HepG2 (cell line): ENCODE data around the gene FAM174B. TPM values are rescaled to one million over a fixed set of nuclear protein-coding genes. Genes with fewer than 3 reads are reported as not detected.

Source experiments
- ATAC-seq: fragments of 200-7000 bp; cut with Tn5 transposase; 3 replicates; pipeline ENCODE4 v1.9.1; 2020; ENCODE audit warnings: mild to moderate bottlenecking, moderate library complexity
- BruUV-seq: library from RNA; stranded (reverse); fragments of 400-500 nt; replicated peaks from 2 replicates; lab custom pipeline; 2021; lab: Mats Ljungman, UMichigan
- CTCF ChIA-PET: fragments of 300-600 bp; formaldehyde crosslinking; extraction: SDS; loops from one replicate; lab custom pipeline; 2021; ENCODE audit warnings: low total read pairs, inconsistent platforms, low intra/inter-chr PET ratio; lab: Yijun Ruan, JAX
- POLR2A ChIA-PET: fragments of 350-600 bp; sonication (Branson Sonifier 250); formaldehyde crosslinking; loops from one replicate; lab custom pipeline; 2020; ENCODE audit warnings: antibody characterized with exemption, inconsistent platforms; lab: Yijun Ruan, JAX
- DNase-seq: peaks from one replicate; pipeline ENCODE4 v3.0.0-alpha.2; 2015; ENCODE audit warnings: low spot score
- FAIRE-seq: peaks from 3 replicates; lab custom pipeline; 2011; peaks lifted over from hg19 to GRCh38; lab: Jason Lieb, UNC
- H2AFZ ChIP-seq: one replicate; pipeline ENCODE4 v1.6.1; 2011; ENCODE audit warnings: low read length, inconsistent platforms
- H3K27ac ChIP-seq: fragments of 300-600 bp; 3 replicates; pipeline ENCODE4 v1.8.0; 2011; ENCODE audit warnings: mixed run types, mild to moderate bottlenecking, mixed read lengths, low read length, inconsistent platforms; ENCODE audit not compliant: insufficient read depth; ENCODE audit errors: extremely low read length
- H3K27me3 ChIP-seq, 2 experiments: fragments of 200-600 bp in 1 of 2; 2 replicates in 1 of 2; 3 replicates in 1 of 2; pipeline versions ENCODE4 v1.6.0 to v1.8.0; 2011; ENCODE audit warnings: low read length in 2 of 2, mild to moderate bottlenecking in 2 of 2, moderate library complexity in 2 of 2, inconsistent platforms in 1 of 2; ENCODE audit not compliant: insufficient read depth in 2 of 2, control insufficient read depth in 1 of 2
- H3K36me3 ChIP-seq, 2 experiments: fragments of 200-600 bp in 1 of 2; replicated peaks in 1 of 2; 2 replicates in 1 of 2; 3 replicates in 1 of 2; pipeline versions ENCODE4 v1.5.1 to v1.8.0; 2011; ENCODE audit warnings: low read length in 2 of 2, inconsistent platforms in 1 of 2; ENCODE audit not compliant: insufficient read depth in 2 of 2, control insufficient read depth in 1 of 2
- H3K4me1 ChIP-seq: 2 replicates; pipeline ENCODE4 v1.5.1; 2012; ENCODE audit warnings: low read length, inconsistent platforms; ENCODE audit not compliant: insufficient read depth
- H3K4me2 ChIP-seq: 2 replicates; pipeline ENCODE4 v1.6.0; 2011; ENCODE audit warnings: low read depth, low read length, inconsistent platforms
- H3K4me3 ChIP-seq, 3 experiments: fragments of 200-600 bp in 1 of 3; sonication (generic), shearing (Covaris generic) in 1 of 3; replicated peaks in 1 of 3; 2 replicates each; pipeline ENCODE4 v1.5.1; 2011 to 2016; ENCODE audit warnings: low read length in 3 of 3, inconsistent platforms in 2 of 3, low read depth in 2 of 3, mild to moderate bottlenecking in 2 of 3, control low read depth in 1 of 3, mixed read lengths in 1 of 3; ENCODE audit not compliant: insufficient read depth in 1 of 3
- H3K79me2 ChIP-seq: one replicate; pipeline ENCODE4 v1.6.1; 2011; ENCODE audit warnings: low read length, inconsistent platforms; ENCODE audit not compliant: insufficient read depth
- H3K9ac ChIP-seq: 2 replicates; pipeline ENCODE4 v1.6.0; 2011; ENCODE audit warnings: mild to moderate bottlenecking, low read depth, low read length, inconsistent platforms; ENCODE audit not compliant: insufficient read depth
- H3K9me3 ChIP-seq: 2 replicates; pipeline ENCODE4 v1.5.1; 2012; ENCODE audit warnings: mild to moderate bottlenecking, low read length
- H4K20me1 ChIP-seq: 2 replicates; pipeline ENCODE4 v1.6.0; 2011; ENCODE audit warnings: inconsistent platforms, mild to moderate bottlenecking, low read length, moderate library complexity; ENCODE audit not compliant: insufficient read depth
- AKNA ChIP-seq: sonication (generic); formaldehyde crosslinking; IDR thresholded peaks from 2 replicates; pipeline ENCODE4 v1.4.0; 2020; ENCODE audit warnings: missing genetic modification reagents, borderline replicate concordance
- BCL6 ChIP-seq: IDR thresholded peaks from 2 replicates; pipeline ENCODE4 v1.6.1; 2016; ENCODE audit warnings: missing genetic modification reagents, missing compliant biosample characterization
- CHD4 ChIP-seq: fragments of 200-600 bp; sonication (generic); IDR thresholded peaks from 2 replicates; pipeline ENCODE4 v1.7.0; 2017; ENCODE audit warnings: mild to moderate bottlenecking, low read length, borderline replicate concordance
- REPIN1 ChIP-seq: sonication (generic); formaldehyde crosslinking; IDR thresholded peaks from 2 replicates; pipeline ENCODE4 v1.8.0; 2022; ENCODE audit warnings: missing genetic modification reagents, low read depth, mild to moderate bottlenecking, borderline replicate concordance
- ZMYM2 ChIP-seq: sonication (generic); formaldehyde crosslinking; IDR thresholded peaks from 2 replicates; pipeline ENCODE4 v1.8.0; 2022; ENCODE audit warnings: mild to moderate bottlenecking, missing genetic modification reagents
- ZMYM4 ChIP-seq: sonication (generic); formaldehyde crosslinking; IDR thresholded peaks from 2 replicates; pipeline ENCODE4 v1.8.1; 2023; ENCODE audit warnings: mild to moderate bottlenecking, missing genetic modification reagents
- ZNF251 ChIP-seq: sonication (generic); formaldehyde crosslinking; IDR thresholded peaks from 2 replicates; pipeline ENCODE4 v1.9.0; 2021; ENCODE audit warnings: mild to moderate bottlenecking, missing genetic modification reagents
- ZNF354B ChIP-seq: sonication (generic); formaldehyde crosslinking; IDR thresholded peaks from 2 replicates; pipeline ENCODE4 v1.8.0; 2022; ENCODE audit warnings: mild to moderate bottlenecking, missing genetic modification reagents
- ZNF367 ChIP-seq: sonication (generic); formaldehyde crosslinking; IDR thresholded peaks from 2 replicates; pipeline ENCODE4 v1.4.0; 2020; ENCODE audit warnings: missing genetic modification reagents, borderline replicate concordance
- ZNF605 ChIP-seq: sonication (generic); formaldehyde crosslinking; IDR thresholded peaks from 2 replicates; pipeline ENCODE4 v1.8.0; 2022; ENCODE audit warnings: mild to moderate bottlenecking, missing genetic modification reagents
- WGBS: methylation state at CpG from one replicate; pipeline ENCODE4 v1.1.6; 2017; ENCODE audit warnings: low lambda C conversion rate; 5-methylcytosine and 5-hydroxymethylcytosine counted together
- in situ Hi-C: cut with HindIII; loops from 2 replicates; pipeline ENCODE4 v1.10.0; 2017; ENCODE audit warnings: low pct_unique_long_range_greater_than_20kb; ENCODE audit not compliant: extremely low pct_ligation_motif_present
- intact Hi-C: fragments of 100-400 bp; cut with micrococcal nuclease; formaldehyde crosslinking; loops from one replicate; pipeline ENCODE4 v1.10.0; 2022; ENCODE audit not compliant: unreplicated experiment
- polyA plus RNA-seq, 8 experiments: library from polyadenylated mRNA; depleted of rRNA in 3 of 8; stranded (reverse) in 7 of 8; unstranded in 1 of 8; fragments of >200 nt; fragmentation: Illumina TruSeq in 4 of 8; extraction: Trizol in 4 of 8; gene quantifications; 2 replicates each; pipeline versions ENCODE4 v1.2.1 to v1.2.3, GENCODE V29; 2011 to 2016; ENCODE audit warnings: low read depth in 4 of 8, missing spikeins in 1 of 8, mixed read lengths in 1 of 8; ENCODE audit not compliant: insufficient read depth in 1 of 8
- total RNA-seq, 5 experiments: library from RNA; depleted of rRNA; stranded (reverse); fragments of >200 nt; fragmentation: Illumina TruSeq; extraction: Trizol; gene quantifications; 2 replicates each; pipeline ENCODE4 v1.2.3, GENCODE V29; 2016; ENCODE audit warnings: low read depth in 1 of 5
- TF ChIP-seq, protein P1 (sequence below): sonication (generic); formaldehyde crosslinking; IDR thresholded peaks from 2 replicates; pipeline ENCODE4 v1.5.1; 2020; ENCODE audit warnings: missing genetic modification reagents, mild to moderate bottlenecking, borderline replicate concordance
- TF ChIP-seq, protein P2 (sequence below): fragments of 450-650 bp; IDR thresholded peaks from 2 replicates; pipeline ENCODE4 v1.6.1; 2016

Gene FAM174B
- total and polyA plus RNA-seq, 2 of the 13 experiments (the other 11 are each of a cell fraction or from before 2014, with no cell fraction given), result 0.90 to 2.1 TPM

DNA sequence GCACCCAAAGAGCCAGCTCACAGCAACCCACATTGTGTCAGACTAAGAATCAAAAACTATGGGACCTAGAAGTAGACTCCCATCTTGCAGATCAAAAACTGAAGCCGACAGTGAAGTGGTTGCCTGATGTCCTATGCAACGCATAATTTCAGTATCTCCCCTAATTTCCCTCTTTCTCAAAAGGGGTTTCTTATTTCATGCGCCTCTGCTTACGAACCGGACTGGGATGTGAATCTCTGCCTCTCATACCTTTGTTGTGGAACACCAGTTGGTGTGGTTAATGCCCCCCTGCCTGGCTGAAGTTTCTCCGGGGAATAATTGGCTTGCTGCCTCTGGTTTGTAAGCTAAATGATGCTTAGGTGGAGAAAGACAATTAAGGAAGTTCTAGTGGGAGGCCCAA is 514 bp upstream of the FAM174B start:
- intact Hi-C loops (no loop called here), in situ Hi-C loops (no loop called here)
- BruUV-seq, result no TSS peak
- peaks cover 0 to 33% of the 10 kb centered on the region in 2 experiments; a peak in 2 of 5 replicates for H3K27me3 ChIP-seq
- 69% methylated on average over 6 of the region's 6 CpGs for WGBS
- TF ChIP-seq, protein P1, sequence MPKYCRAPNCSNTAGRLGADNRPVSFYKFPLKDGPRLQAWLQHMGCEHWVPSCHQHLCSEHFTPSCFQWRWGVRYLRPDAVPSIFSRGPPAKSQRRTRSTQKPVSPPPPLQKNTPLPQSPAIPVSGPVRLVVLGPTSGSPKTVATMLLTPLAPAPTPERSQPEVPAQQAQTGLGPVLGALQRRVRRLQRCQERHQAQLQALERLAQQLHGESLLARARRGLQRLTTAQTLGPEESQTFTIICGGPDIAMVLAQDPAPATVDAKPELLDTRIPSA (CRISPR knock-in tag), result no peak
- no peak for TF ChIP-seq AKNA (CRISPR knock-in tag)
- no peak for TF ChIP-seq ZNF251
- TF ChIP-seq ZNF367 (CRISPR knock-in tag), result no peak
- no peak for TF ChIP-seq CHD4
- TF ChIP-seq ZMYM2, result no peak
- TF ChIP-seq, protein P2, sequence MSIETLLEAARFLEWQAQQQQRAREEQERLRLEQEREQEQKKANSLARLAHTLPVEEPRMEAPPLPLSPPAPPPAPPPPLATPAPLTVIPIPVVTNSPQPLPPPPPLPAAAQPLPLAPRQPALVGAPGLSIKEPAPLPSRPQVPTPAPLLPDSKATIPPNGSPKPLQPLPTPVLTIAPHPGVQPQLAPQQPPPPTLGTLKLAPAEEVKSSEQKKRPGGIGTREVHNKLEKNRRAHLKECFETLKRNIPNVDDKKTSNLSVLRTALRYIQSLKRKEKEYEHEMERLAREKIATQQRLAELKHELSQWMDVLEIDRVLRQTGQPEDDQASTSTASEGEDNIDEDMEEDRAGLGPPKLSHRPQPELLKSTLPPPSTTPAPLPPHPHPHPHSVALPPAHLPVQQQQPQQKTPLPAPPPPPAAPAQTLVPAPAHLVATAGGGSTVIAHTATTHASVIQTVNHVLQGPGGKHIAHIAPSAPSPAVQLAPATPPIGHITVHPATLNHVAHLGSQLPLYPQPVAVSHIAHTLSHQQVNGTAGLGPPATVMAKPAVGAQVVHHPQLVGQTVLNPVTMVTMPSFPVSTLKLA, result no peak
- no peak for TF ChIP-seq REPIN1 (CRISPR knock-in tag)
- TF ChIP-seq ZNF354B (CRISPR knock-in tag), result no peak
- TF ChIP-seq ZMYM4 (CRISPR knock-in tag), result no peak
- TF ChIP-seq BCL6 (CRISPR knock-in tag), result no peak
- TF ChIP-seq ZNF605 (CRISPR knock-in tag), result no peak
- FAIRE-seq (no peak), ATAC-seq (no peak), DNase-seq (no peak)
- H3K4me3 ChIP-seq, result no peak overlapping the region
- H4K20me1 ChIP-seq, result no peaks in the 10 kb centered on the region
- no peak overlapping the region for H2AFZ ChIP-seq
- ChIA-PET POLR2A (no interaction called here), CTCF (no interaction called here)
- no peaks in the 10 kb centered on the region for H3K9me3 ChIP-seq
- no peak overlapping the region for H3K4me2 ChIP-seq
- no peaks in the 10 kb centered on the region for H3K36me3 ChIP-seq
- H3K9ac ChIP-seq, result no peak overlapping the region
- no peaks in the 10 kb centered on the region for H3K4me1 ChIP-seq
- no peaks in the 10 kb centered on the region for H3K79me2 ChIP-seq
- H3K27ac ChIP-seq, result no peak overlapping the region
